GM19372 (cell line): ENCODE measurements around the gene LRRC4.

Source experiments
- ATAC-seq: cut with Tn5 transposase; IDR thresholded peaks from one replicate; pipeline ENCODE4 v1.9.1; 2021; ENCODE audit warnings: mild to moderate bottlenecking, low read depth, moderate library complexity; ENCODE audit not compliant: unreplicated experiment

The LRRC4 gene

GRCh38 chr7:128030654-128031611 lies at the start of gene LRRC4:
LRRC4 (minus strand) TSS chr7:128031437; CDS start chr7:128030640, 797 bp downstream.
- ATAC-seq = peak; percentile 36

- ATAC-seq = no peak
Measured at GRCh38 chr7:128080169-128080568, 48.9 kb upstream of the LRRC4 start.

- ATAC-seq = no peak
Measured at GRCh38 chr7:128078309-128078708, 47.1 kb upstream of the LRRC4 start.

GRCh38 chr7:128076796-128077271 lies 45.6 kb upstream of the LRRC4 start:
- ATAC-seq = no peak

GRCh38 chr7:128076196-128076795 lies 45.1 kb upstream of the LRRC4 start:
- no peak for ATAC-seq

- no peak for ATAC-seq
Measured at GRCh38 chr7:128075242-128076095, 44.2 kb upstream of the LRRC4 start.

GRCh38 chr7:128074736-128075135 lies 43.5 kb upstream of the LRRC4 start:
- ATAC-seq = no peak

- ATAC-seq = no peak
Measured at GRCh38 chr7:128074336-128074735, 43.1 kb upstream of the LRRC4 start.

- no peak for ATAC-seq
Measured at GRCh38 chr7:128073671-128074310, 42.6 kb upstream of the LRRC4 start.

- no peak for ATAC-seq
Measured at GRCh38 chr7:128071801-128072200, 40.6 kb upstream of the LRRC4 start.

- no peak for ATAC-seq
Measured at GRCh38 chr7:128071376-128071775, 40.1 kb upstream of the LRRC4 start.

GRCh38 chr7:128069373-128070364 lies 38.4 kb upstream of the LRRC4 start:
- ATAC-seq = no peak

GRCh38 chr7:128068785-128069184 lies 37.5 kb upstream of the LRRC4 start:
- no peak for ATAC-seq

GRCh38 chr7:128067983-128068382 lies 36.7 kb upstream of the LRRC4 start:
- no peak for ATAC-seq

- ATAC-seq = no peak
Measured at GRCh38 chr7:128066858-128067257, 35.6 kb upstream of the LRRC4 start.

GRCh38 chr7:128066395-128066794 lies 35.2 kb upstream of the LRRC4 start:
- no peak for ATAC-seq

- no peak for ATAC-seq
Measured at GRCh38 chr7:128065872-128066271, 34.6 kb upstream of the LRRC4 start.

GRCh38 chr7:128063088-128063487 lies 31.9 kb upstream of the LRRC4 start:
- ATAC-seq = no peak

GRCh38 chr7:128060018-128060417 lies 28.8 kb upstream of the LRRC4 start:
- no peak for ATAC-seq
